IMR-90 (cell line): ENCODE results near the gene ASB16. TPM values are rescaled to one million over a fixed set of nuclear protein-coding genes. Genes with fewer than 3 reads are reported as not detected.

ENCODE experiments used
- ATAC-seq: fragments of 200-7000 bp; cut with Tn5 transposase; 2 replicates; pipeline ENCODE4 v1.9.1; 2020; ENCODE audit warnings: low read depth, mild to moderate bottlenecking, moderate library complexity
- BruUV-seq: library from RNA; stranded (reverse); fragments of 400-500 nt; replicated peaks from 2 replicates; lab custom pipeline; 2021; lab: Mats Ljungman, UMichigan
- CTCF ChIA-PET: fragments of 300-600 bp; formaldehyde crosslinking; extraction: SDS; loops from one replicate; lab custom pipeline; 2021; ENCODE audit warnings: antibody characterized with exemption; lab: Yijun Ruan, JAX
- POLR2A ChIA-PET: fragments of 300-600 bp; sonication (Branson Sonifier 250); formaldehyde crosslinking; loops from one replicate; lab custom pipeline; 2022; ENCODE audit warnings: antibody characterized with exemption; ENCODE audit not compliant: unreplicated experiment; lab: Charles Lee
- DNase-seq: peaks from one replicate; pipeline ENCODE4 v3.0.0; 2013
- H2AFZ ChIP-seq: replicated peaks from 2 replicates; pipeline ENCODE3; 2013; ENCODE audit warnings: low read length, mild to moderate bottlenecking; ENCODE audit not compliant: poor library complexity
- H2AK5ac ChIP-seq: 2 replicates; pipeline ENCODE4 v1.6.1; 2013; ENCODE audit warnings: low read depth, low read length, inconsistent platforms
- H2AK9ac ChIP-seq: replicated peaks from 2 replicates; pipeline ENCODE3; 2013; ENCODE audit warnings: mild to moderate bottlenecking, low read depth, low read length, moderate library complexity; ENCODE audit not compliant: poor library complexity
- H2BK120ac ChIP-seq: 2 replicates; pipeline ENCODE4 v1.6.1; 2013; ENCODE audit warnings: low read depth, low read length, inconsistent platforms
- H2BK15ac ChIP-seq: 3 replicates; pipeline ENCODE4 v1.6.1; 2013; ENCODE audit warnings: low read depth, low read length, inconsistent platforms
- H2BK20ac ChIP-seq: 2 replicates; pipeline ENCODE4 v1.6.1; 2013; ENCODE audit warnings: low read depth, mild to moderate bottlenecking, inconsistent platforms, low read length, moderate library complexity
- H2BK5ac ChIP-seq: 2 replicates; pipeline ENCODE4 v1.6.1; 2013; ENCODE audit warnings: mild to moderate bottlenecking, low read depth, low read length, inconsistent platforms; ENCODE audit not compliant: poor library complexity, severe bottlenecking
- H3K14ac ChIP-seq: replicated peaks from 2 replicates; pipeline ENCODE4 v1.6.1; 2013; ENCODE audit warnings: low read depth, low read length, inconsistent platforms
- H3K18ac ChIP-seq: 2 replicates; pipeline ENCODE4 v1.6.1; 2013; ENCODE audit warnings: low read depth, low read length, control low read depth
- H3K23ac ChIP-seq: 2 replicates; pipeline ENCODE4 v1.6.1; 2013; ENCODE audit warnings: low read depth, low read length, inconsistent platforms
- H3K27ac ChIP-seq: 2 replicates; pipeline ENCODE4 v1.5.1; 2013; ENCODE audit warnings: mild to moderate bottlenecking, control low read depth, low read length; ENCODE audit not compliant: insufficient read depth
- H3K27me3 ChIP-seq: 2 replicates; pipeline ENCODE4 v1.6.1; 2013; ENCODE audit warnings: low read length; ENCODE audit not compliant: control insufficient read depth, insufficient read depth
- H3K36me3 ChIP-seq: 2 replicates; pipeline ENCODE4 v1.6.1; 2013; ENCODE audit warnings: low read length, mixed read lengths; ENCODE audit not compliant: control insufficient read depth, insufficient read depth
- H3K4ac ChIP-seq: 2 replicates; pipeline ENCODE4 v1.6.1; 2013; ENCODE audit warnings: low read depth, low read length, inconsistent platforms
- H3K4me1 ChIP-seq: 2 replicates; pipeline ENCODE4 v1.6.1; 2013; ENCODE audit warnings: low read length, mixed read lengths; ENCODE audit not compliant: control insufficient read depth, insufficient read depth
- H3K4me2 ChIP-seq: 2 replicates; pipeline ENCODE4 v1.6.1; 2013; ENCODE audit warnings: low read depth, mild to moderate bottlenecking, control low read depth, low read length, moderate library complexity
- H3K4me3 ChIP-seq: 2 replicates; pipeline ENCODE4 v1.5.1; 2013; ENCODE audit warnings: low read depth, mild to moderate bottlenecking, control low read depth, low read length, moderate library complexity; ENCODE audit not compliant: insufficient read depth
- H3K56ac ChIP-seq: 2 replicates; pipeline ENCODE4 v1.6.1; 2013; ENCODE audit warnings: low read length, inconsistent platforms; ENCODE audit not compliant: insufficient read depth; ENCODE audit errors: extremely low read depth
- H3K79me1 ChIP-seq, 2 experiments: 2 replicates each; pipeline ENCODE4 v1.6.1; 2013; ENCODE audit warnings: low read length in 2 of 2, inconsistent platforms in 1 of 2, low read depth in 1 of 2
- H3K9ac ChIP-seq: 2 replicates; pipeline ENCODE4 v1.6.1; 2013; ENCODE audit warnings: low read depth, low read length, control low read depth
- H3K9me1 ChIP-seq: 2 replicates; pipeline ENCODE4 v1.6.1; 2013; ENCODE audit warnings: low read length, inconsistent platforms; ENCODE audit not compliant: insufficient read depth
- H3K9me3 ChIP-seq: 2 replicates; pipeline ENCODE4 v1.6.1; 2013; ENCODE audit warnings: low read length; ENCODE audit not compliant: control insufficient read depth, insufficient read depth
- H4K20me1 ChIP-seq: 2 replicates; pipeline ENCODE4 v1.6.1; 2013; ENCODE audit warnings: low read length, inconsistent platforms; ENCODE audit not compliant: insufficient read depth
- H4K5ac ChIP-seq: 2 replicates; pipeline ENCODE4 v1.6.1; 2013; ENCODE audit warnings: mild to moderate bottlenecking, low read depth, low read length, control low read depth
- H4K8ac ChIP-seq, 2 experiments: 2 replicates each; pipeline ENCODE4 v1.6.1; 2013; ENCODE audit warnings: low read depth in 2 of 2, low read length in 2 of 2, control low read depth in 1 of 2, inconsistent platforms in 1 of 2
- H4K91ac ChIP-seq: 2 replicates; pipeline ENCODE4 v1.6.1; 2013; ENCODE audit warnings: low read depth, low read length, inconsistent platforms; ENCODE audit not compliant: insufficient read depth
- CEBPB ChIP-seq: IDR thresholded peaks from 2 replicates; pipeline ENCODE4 v1.6.1; 2012; ENCODE audit warnings: low read depth, low read length, improper control_type of control experiment
- MAZ ChIP-seq: IDR thresholded peaks from 2 replicates; pipeline ENCODE4 v1.6.1; 2012; ENCODE audit warnings: low read depth, mild to moderate bottlenecking, low read length, improper control_type of control experiment, moderate library complexity, borderline replicate concordance
- USF2 ChIP-seq: fragments of 150-350 bp; IDR thresholded peaks from 2 replicates; pipeline ENCODE4 v1.6.1; 2017; ENCODE audit warnings: mild to moderate bottlenecking, antibody characterized with exemption, low read length, low read depth
- WGBS, 2 experiments: methylation state at CpG; one replicate each; pipeline versions ENCODE4 v1.1.5 to v1.1.7; 2013; ENCODE audit warnings: missing lambda C conversion rate in 2 of 2; ENCODE audit not compliant: insufficient read length in 1 of 2; ENCODE audit errors: extremely low coverage in 2 of 2; 5-methylcytosine and 5-hydroxymethylcytosine counted together
- dilution Hi-C: fragments of 300-500 bp; cut with HindIII; formaldehyde crosslinking; loops from one replicate; pipeline ENCODE4 v1.14.3; 2018; ENCODE audit warnings: low sequenced_read_pairs; ENCODE audit not compliant: unreplicated experiment
- in situ Hi-C: fragments of 300-500 bp; cut with MboI; formaldehyde crosslinking; loops from 3 replicates; pipeline ENCODE4 v1.14.3; 2019; ENCODE audit warnings: low sequenced_read_pairs, inconsistent platforms, mixed read lengths
- intact Hi-C: fragments of 100-400 bp; cut with micrococcal nuclease; formaldehyde crosslinking; loops from 2 replicates; pipeline ENCODE4 v1.10.0; 2022
- polyA plus RNA-seq, 3 experiments: library from polyadenylated mRNA; depleted of rRNA; stranded (reverse); fragments of >200 nt; gene quantifications; 2 replicates each; pipeline ENCODE4 v1.2.3, GENCODE V29; 2012; ENCODE audit warnings: low replicate concordance in 1 of 3
- total RNA-seq: library from RNA; depleted of rRNA; stranded (reverse); fragments of >200 nt; gene quantifications from 2 replicates; pipeline ENCODE4 v1.2.3, GENCODE V29; 2012

ASB16 gene
- total and polyA plus RNA-seq, 2 of the 4 experiments (the other 2 are of a cell fraction), result 0.05 TPM; not detected in 1

- POLR2A ChIA-PET, result no interaction called here
- Histone ChIP-seq H2AK9ac (no peak overlapping the region), H3K79me1 (peaks cover 20 to 36% of the 10 kb centered on the region in 2 experiments), H3K18ac (no peak overlapping the region), H3K4me2 (no peak overlapping the region), H2AK5ac (no peak overlapping the region), H3K36me3 (peaks cover 2% of the 10 kb centered on the region; the same call in 1 of the 2 replicates), H2BK120ac (no peak overlapping the region), H3K9ac (no peak overlapping the region), H3K9me1 (peaks cover 11% of the 10 kb centered on the region; the same call in 1 of the 2 replicates), H2BK20ac (no peak overlapping the region), H3K14ac (no peak overlapping the region), H3K27me3 (no peaks in the 10 kb centered on the region), H3K9me3 (no peaks in the 10 kb centered on the region), H4K8ac (no peak overlapping the region), H3K23ac (no peak overlapping the region), H4K91ac (no peak overlapping the region), H3K4me3 (no peak overlapping the region), H4K5ac (no peak overlapping the region), H2BK5ac (no peak overlapping the region), H3K27ac (no peak overlapping the region), H3K4ac (no peak overlapping the region), H3K4me1 (peaks cover 4% of the 10 kb centered on the region; the same call in 1 of the 2 replicates), H2AFZ (no peak overlapping the region), H3K56ac (no peak overlapping the region), H4K20me1 (no peaks in the 10 kb centered on the region; the same call in 1 of the 2 replicates), H2BK15ac (no peak overlapping the region)
- no TSS peak for BruUV-seq
- in situ Hi-C loops, result no loop called here
- DNase-seq, result no peak
- TF ChIP-seq USF2, result no peak
- no peak for TF ChIP-seq CEBPB
- no peak for TF ChIP-seq MAZ
- no peak for ATAC-seq
- intact Hi-C loops, result no loop called here
- CTCF ChIA-PET, result interaction anchor here (0.7 kb wide), 1 partner anchor 13 kb away, joined by 3 read pairs; no protein-coding TSS in a partner anchor
- 60% methylated on average over 1 of the region's 2 CpGs; no CpG with 5 or more reads in 1 of the 2 experiments for WGBS, 2 experiments
- dilution Hi-C loops, result no loop called here
These were observed 15.0 kb upstream of the ASB16 start for GRCh38 chr17:44155488-44155887.
